GM11168 (cell line): ENCODE data around the gene ETV2.
"Not testable (repeated sequence)": the region's sequence is repeated elsewhere in the genome, so short reads cannot be mapped to it uniquely, and the experiment has no call there.

Experiments
- in situ Hi-C: fragments of 300-500 bp; cut with MboI; formaldehyde crosslinking; loops from one replicate; pipeline ENCODE4 v1.12.0; 2022; ENCODE audit warnings: low sequenced_read_pairs; ENCODE audit not compliant: unreplicated experiment

The ETV2 gene

GRCh38 chr19:35654828-35655227 is 13.3 kb downstream of the ETV2 start:
- in situ Hi-C loops, result not testable (repeated sequence)

- in situ Hi-C loops, result no loop called here
Measured at GRCh38 chr19:35655600-35655999, 14.1 kb downstream of the ETV2 start.

GRCh38 chr19:35656700-35657099 is 15.2 kb downstream of the ETV2 start:
- in situ Hi-C loops, result no loop called here

- in situ Hi-C loops, result no loop called here
Measured at GRCh38 chr19:35657904-35658700, 16.6 kb downstream of the ETV2 start.

- in situ Hi-C loops, result no loop called here
Measured at GRCh38 chr19:35661995-35662340, 20.4 kb downstream of the ETV2 start.

- in situ Hi-C loops, result no loop called here
Measured at GRCh38 chr19:35663981-35664380, 22.4 kb downstream of the ETV2 start.

- in situ Hi-C loops, result no loop called here
Measured at GRCh38 chr19:35665157-35665556, 23.6 kb downstream of the ETV2 start.

GRCh38 chr19:35665604-35666003 is 24.1 kb downstream of the ETV2 start:
- in situ Hi-C loops, result no loop called here

GRCh38 chr19:35666251-35666913 is 24.8 kb downstream of the ETV2 start, which contains the start of gene UPK1A:
Gene UPK1A, plus strand, starts transcription at chr19:35666517. Its CDS starts 296 bp downstream, at chr19:35666813.
- in situ Hi-C loops, result no loop called here

- in situ Hi-C loops, result no loop called here
Measured at GRCh38 chr19:35669566-35669965, 28.0 kb downstream of the ETV2 start.

GRCh38 chr19:35669974-35670373 is 28.4 kb downstream of the ETV2 start:
- in situ Hi-C loops, result no loop called here

GRCh38 chr19:35670686-35671085 is 29.1 kb downstream of the ETV2 start:
- in situ Hi-C loops, result no loop called here

- in situ Hi-C loops, result no loop called here
Measured at GRCh38 chr19:35671818-35672217, 30.3 kb downstream of the ETV2 start.

- in situ Hi-C loops, result no loop called here
Measured at GRCh38 chr19:35673121-35673804, 31.7 kb downstream of the ETV2 start.

- in situ Hi-C loops, result no loop called here
Measured at GRCh38 chr19:35675589-35676140, 34.1 kb downstream of the ETV2 start.

GRCh38 chr19:35689836-35690235 is 48.3 kb downstream of the ETV2 start:
- in situ Hi-C loops, result no loop called here

- in situ Hi-C loops, result not testable (repeated sequence)
Measured at GRCh38 chr19:35691106-35691505, 49.6 kb downstream of the ETV2 start.

GRCh38 chr19:35692010-35692409 is 50.5 kb downstream of the ETV2 start:
- in situ Hi-C loops, result no loop called here

GRCh38 chr19:35693422-35693821 is 51.9 kb downstream of the ETV2 start:
- in situ Hi-C loops, result no loop called here

GRCh38 chr19:35693835-35694599 is 52.5 kb downstream of the ETV2 start:
- in situ Hi-C loops, result no loop called here
